Spinal cord (tissue), 10 donors: ENCODE data around the gene GRIP1. TPM values are rescaled to one million over a fixed set of nuclear protein-coding genes. Genes with fewer than 3 reads are reported as not detected.

ENCODE experiments used
- DNase-seq, 6 donors: peaks; one replicate each; pipeline versions ENCODE4 v3.0.0 to v3.0.0-alpha.2; 2013 to 2015; ENCODE audit warnings: low spot score in 6 of 6, low read depth in 4 of 6
- H3K27ac ChIP-seq: one replicate; pipeline ENCODE4 v1.5.1; 2013; ENCODE audit warnings: low read depth, low read length, control low read depth
- H3K27me3 ChIP-seq: one replicate; pipeline ENCODE4 v1.6.1; 2013; ENCODE audit warnings: low read length; ENCODE audit not compliant: control insufficient read depth, insufficient read depth
- H3K36me3 ChIP-seq: one replicate; pipeline ENCODE4 v1.6.1; 2013; ENCODE audit warnings: low read length; ENCODE audit not compliant: control insufficient read depth, insufficient read depth
- H3K4me1 ChIP-seq: one replicate; pipeline ENCODE4 v1.6.1; 2013; ENCODE audit warnings: low read length; ENCODE audit not compliant: control insufficient read depth, insufficient read depth
- H3K4me3 ChIP-seq: one replicate; pipeline ENCODE4 v1.5.1; 2013; ENCODE audit warnings: low read depth, low read length, control low read depth
- H3K9me3 ChIP-seq: one replicate; pipeline ENCODE4 v1.6.1; 2013; ENCODE audit warnings: low read length; ENCODE audit not compliant: control insufficient read depth, insufficient read depth
- WGBS: methylation state at CpG from one replicate; pipeline ENCODE4 v1.1.5; 2013; ENCODE audit warnings: missing lambda C conversion rate; ENCODE audit not compliant: insufficient coverage; 5-methylcytosine and 5-hydroxymethylcytosine counted together
- polyA plus RNA-seq, 2 donors: library from polyadenylated mRNA; unstranded; fragments of 120-200 nt; gene quantifications; one replicate each; pipeline ENCODE4 v1.2.1, GENCODE V29; 2013; ENCODE audit not compliant: insufficient read length in 2 of 2
- small RNA-seq: library from RNA; depleted of rRNA; stranded (forward); fragments of <200 nt; gene quantifications from one replicate; pipeline ENCODE3, GENCODE V24; 2014; ENCODE audit warnings: low replicate concordance
- total RNA-seq, 2 donors: library from RNA; depleted of rRNA in 1 of 2; stranded (reverse); fragments of 120-200 nt in 1 of 2; fragments of >200 nt in 1 of 2; gene quantifications; one replicate each; pipeline versions ENCODE4 v1.2.3 to v1.2.4, GENCODE V29; 2013 to 2014
- donor health status: healthy.

Gene GRIP1
- total and polyA plus RNA-seq, 4 donors = 25.1 to 33.4 (median 29.9) TPM

DNA sequence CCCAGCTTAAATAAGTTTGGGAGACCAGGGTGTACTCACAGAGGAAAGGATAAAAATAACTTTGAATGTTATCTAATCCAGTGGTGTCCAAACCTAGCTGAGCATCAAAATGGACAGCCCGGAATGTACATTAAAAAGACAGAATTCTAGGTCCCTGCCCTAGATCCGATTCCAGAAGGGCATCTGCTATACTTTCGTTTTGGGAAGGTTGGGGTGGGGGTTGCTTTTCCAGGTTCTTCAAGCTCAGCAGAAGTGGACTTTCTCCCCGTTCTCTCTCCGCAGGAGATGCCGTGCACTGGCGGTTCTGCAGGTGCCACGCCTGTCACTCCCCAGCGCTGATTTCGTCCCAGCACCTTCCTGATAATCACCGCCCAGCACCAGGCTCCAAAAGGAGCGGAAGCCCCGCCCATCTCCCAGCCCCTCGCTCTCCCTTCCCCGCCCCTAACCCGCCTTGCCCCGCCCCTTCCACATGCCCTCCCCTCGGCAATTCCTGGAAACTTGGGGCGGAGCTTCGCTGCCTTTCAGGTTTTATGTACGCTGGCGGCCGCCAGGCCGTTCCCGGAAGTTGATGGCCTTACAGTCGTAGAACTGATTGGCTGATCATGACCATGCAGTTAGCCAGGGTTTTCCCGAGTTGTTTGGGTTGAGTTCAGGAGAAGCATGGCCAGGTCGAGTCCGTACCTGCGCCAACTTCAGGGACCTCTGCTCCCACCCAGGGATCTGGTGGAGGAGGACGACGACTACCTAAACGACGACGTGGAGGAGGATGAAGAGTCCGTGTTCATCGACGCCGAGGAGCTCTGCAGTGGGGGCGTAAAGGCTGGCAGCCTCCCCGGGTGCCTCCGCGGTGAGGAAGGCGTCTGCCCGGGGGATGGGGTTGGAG, 376.7 kb downstream of the GRIP1 start, which contains the start of gene HELB:
Gene HELB (plus strand): TSS at position 550 of the 883 bp plus-strand sequence. CDS start 111 bp downstream, at position 661.
- Histone ChIP-seq H3K4me3 (peak within 1 kb of the TSS; percentile 92), H3K27me3 (no peaks in the 10 kb centered on the region), H3K27ac (peak within 1 kb of the TSS; percentile 86), H3K4me1 (peaks cover 5% of the 10 kb centered on the region), H3K36me3 (no peaks in the 10 kb centered on the region), H3K9me3 (no peaks in the 10 kb centered on the region)
- DNase-seq = peak; percentile 87 to 98 (median 92)
- WGBS = 0% methylated on average over 41 of the region's 45 CpGs

DNA sequence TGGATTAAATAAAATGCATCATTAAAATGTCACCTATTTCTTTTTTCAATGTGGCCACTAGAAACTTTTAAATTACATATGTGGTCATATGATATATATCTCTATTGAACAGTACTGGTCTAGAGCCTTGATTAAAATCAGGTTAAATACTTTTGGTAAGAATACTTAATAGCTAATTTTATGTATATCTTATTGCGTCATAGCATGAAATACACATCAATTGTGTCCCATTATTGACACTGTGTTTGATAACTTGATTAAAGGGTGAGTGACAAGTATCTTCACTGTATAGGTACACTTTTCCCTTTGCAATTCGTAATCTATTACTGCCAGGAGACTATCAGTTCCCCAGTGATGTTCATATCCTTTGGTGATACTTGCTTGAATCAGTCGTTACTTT, 381.0 kb downstream of the GRIP1 start:
- Histone ChIP-seq H3K27ac (no peak overlapping the region), H3K36me3 (no peaks in the 10 kb centered on the region), H3K27me3 (no peaks in the 10 kb centered on the region), H3K9me3 (no peaks in the 10 kb centered on the region), H3K4me1 (no peaks in the 10 kb centered on the region), H3K4me3 (no peak overlapping the region)
- no peak for DNase-seq
- no CpG with 5 or more reads among the region's 3 CpGs for WGBS

Small RNAs within 50 kb of the gene (small RNA-seq; reads per million reads assigned to genes)
- not detected for gene OSBPL9P5
